ENCODE data around the gene TAF10.

The TAF10 gene

GRCh38 chr11:6588018-6588417 is 24.0 kb downstream of the TAF10 start:
- Histone ChIP-seq H3K4me1 (ENCODE audit: control insufficient read depth in 1 of 2, insufficient read depth in 2 of 2, low read length in 2 of 2) (no peaks in the 10 kb centered on the region), H4K8ac (ENCODE audit: low read depth, low read length) (no peak overlapping the region), H2AK5ac (ENCODE audit: low read length) (no peak overlapping the region), H3K4me3 (ENCODE audit: low read depth, low read length) (no peak overlapping the region), H2AFZ (ENCODE audit: insufficient read depth, low read length, poor library complexity) (no peak overlapping the region), H2BK120ac (ENCODE audit: insufficient read depth, low read length, poor library complexity) (no peak overlapping the region), H4K12ac (ENCODE audit: low read depth, low read length) (no peak overlapping the region), H3K23ac (ENCODE audit: low read length) (no peak overlapping the region), H3K14ac (ENCODE audit: low read length) (no peak overlapping the region), H3K18ac (ENCODE audit: low read length) (no peak overlapping the region), H2BK12ac (ENCODE audit: low read length) (no peak overlapping the region), H3K79me1 (ENCODE audit: low read length) (no peaks in the 10 kb centered on the region), H3K79me2 (ENCODE audit: control insufficient read depth, insufficient read depth, low read length, poor library complexity) (peaks cover 2% of the 10 kb centered on the region), H3K9me3 (ENCODE audit: insufficient read depth, low read depth, low read length) (no peaks in the 10 kb centered on the region), H3K36me3 (ENCODE audit: control insufficient read depth in 1 of 2, insufficient read depth in 2 of 2, low read length in 2 of 2) (no peaks in the 10 kb centered on the region), H3K27me3 (ENCODE audit: insufficient read depth, low read length) (no peaks in the 10 kb centered on the region), H3K27ac (ENCODE audit: low read depth, low read length) (no peak overlapping the region), H2BK5ac (ENCODE audit: low read depth, low read length, poor library complexity) (no peak overlapping the region), H3K4ac (ENCODE audit: low read depth, low read length) (no peak overlapping the region), H3K9ac (ENCODE audit: low read length) (no peak overlapping the region), H3K4me2 (ENCODE audit: low read length) (no peak overlapping the region), H4K91ac (ENCODE audit: low read depth, low read length) (no peak overlapping the region)
- DNase-seq = no peak
- WGBS (ENCODE audit: extremely low coverage, insufficient coverage, insufficient read length) = no CpG with 5 or more reads among the region's 1 CpG

GRCh38 chr11:6587360-6587953 is 24.6 kb downstream of the TAF10 start:
- Histone ChIP-seq H2BK12ac (ENCODE audit: low read length) (no peak overlapping the region), H4K91ac (ENCODE audit: low read depth, low read length) (no peak overlapping the region), H4K8ac (ENCODE audit: low read depth, low read length) (no peak overlapping the region), H3K14ac (ENCODE audit: low read length) (no peak overlapping the region), H3K79me1 (ENCODE audit: low read length) (no peaks in the 10 kb centered on the region), H3K18ac (ENCODE audit: low read length) (no peak overlapping the region), H3K4me2 (ENCODE audit: low read length) (no peak overlapping the region), H3K27me3 (ENCODE audit: insufficient read depth, low read length) (no peaks in the 10 kb centered on the region), H3K27ac (ENCODE audit: low read depth, low read length) (no peak overlapping the region), H3K23ac (ENCODE audit: low read length) (no peak overlapping the region), H2AK5ac (ENCODE audit: low read length) (no peak overlapping the region), H3K9me3 (ENCODE audit: insufficient read depth, low read depth, low read length) (no peaks in the 10 kb centered on the region), H3K36me3 (ENCODE audit: control insufficient read depth in 1 of 2, insufficient read depth in 2 of 2, low read length in 2 of 2) (no peaks in the 10 kb centered on the region), H3K79me2 (ENCODE audit: control insufficient read depth, insufficient read depth, low read length, poor library complexity) (peaks cover 2% of the 10 kb centered on the region), H4K12ac (ENCODE audit: low read depth, low read length) (no peak overlapping the region), H2AFZ (ENCODE audit: insufficient read depth, low read length, poor library complexity) (no peak overlapping the region), H3K4me3 (ENCODE audit: low read depth, low read length) (no peak overlapping the region), H2BK120ac (ENCODE audit: insufficient read depth, low read length, poor library complexity) (no peak overlapping the region), H2BK5ac (ENCODE audit: low read depth, low read length, poor library complexity) (no peak overlapping the region), H3K9ac (ENCODE audit: low read length) (no peak overlapping the region), H3K4ac (ENCODE audit: low read depth, low read length) (no peak overlapping the region), H3K4me1 (ENCODE audit: control insufficient read depth in 1 of 2, insufficient read depth in 2 of 2, low read length in 2 of 2) (no peaks in the 10 kb centered on the region)
- no peak for DNase-seq
- no CpG with 5 or more reads among the region's 11 CpGs for WGBS (ENCODE audit: extremely low coverage, insufficient coverage, insufficient read length)

- H3K79me2 ChIP-seq (ENCODE audit: control insufficient read depth, insufficient read depth, low read length, poor library complexity) = peaks cover 2% of the 10 kb centered on the region
- H3K23ac ChIP-seq (ENCODE audit: low read length) = no peak overlapping the region
- no peak overlapping the region for H4K8ac ChIP-seq (ENCODE audit: low read depth, low read length)
- WGBS (ENCODE audit: extremely low coverage, insufficient coverage, insufficient read length) = no CpG with 5 or more reads among the region's 25 CpGs
- no peaks in the 10 kb centered on the region for H3K79me1 ChIP-seq (ENCODE audit: low read length)
- no peak overlapping the region for H3K9ac ChIP-seq (ENCODE audit: low read length)
- no peak overlapping the region for H2AFZ ChIP-seq (ENCODE audit: insufficient read depth, low read length, poor library complexity)
- no peak overlapping the region for H3K18ac ChIP-seq (ENCODE audit: low read length)
- H3K4me1 ChIP-seq (ENCODE audit: control insufficient read depth in 1 of 2, insufficient read depth in 2 of 2, low read length in 2 of 2) = no peaks in the 10 kb centered on the region
- H2BK120ac ChIP-seq (ENCODE audit: insufficient read depth, low read length, poor library complexity) = no peak overlapping the region
- H4K91ac ChIP-seq (ENCODE audit: low read depth, low read length) = no peak overlapping the region
- H3K4ac ChIP-seq (ENCODE audit: low read depth, low read length) = no peak overlapping the region
- no peaks in the 10 kb centered on the region for H3K36me3 ChIP-seq (ENCODE audit: control insufficient read depth in 1 of 2, insufficient read depth in 2 of 2, low read length in 2 of 2)
- no peak overlapping the region for H2AK5ac ChIP-seq (ENCODE audit: low read length)
- H2BK12ac ChIP-seq (ENCODE audit: low read length) = no peak overlapping the region
- no peaks in the 10 kb centered on the region for H3K27me3 ChIP-seq (ENCODE audit: insufficient read depth, low read length)
- H2BK5ac ChIP-seq (ENCODE audit: low read depth, low read length, poor library complexity) = no peak overlapping the region
- H4K12ac ChIP-seq (ENCODE audit: low read depth, low read length) = no peak overlapping the region
- H3K4me3 ChIP-seq (ENCODE audit: low read depth, low read length) = no peak overlapping the region
- no peak overlapping the region for H3K14ac ChIP-seq (ENCODE audit: low read length)
- no peak overlapping the region for H3K4me2 ChIP-seq (ENCODE audit: low read length)
- H3K9me3 ChIP-seq (ENCODE audit: insufficient read depth, low read depth, low read length) = no peaks in the 10 kb centered on the region
- no peak for DNase-seq
- H3K27ac ChIP-seq (ENCODE audit: low read depth, low read length) = no peak overlapping the region
Measured at GRCh38 chr11:6586434-6587359, 25.3 kb downstream of the TAF10 start.

- Histone ChIP-seq H2AK5ac (ENCODE audit: low read length) (no peak overlapping the region), H3K4me1 (ENCODE audit: control insufficient read depth in 1 of 2, insufficient read depth in 2 of 2, low read length in 2 of 2) (no peaks in the 10 kb centered on the region), H3K27me3 (ENCODE audit: insufficient read depth, low read length) (no peaks in the 10 kb centered on the region), H3K4me2 (ENCODE audit: low read length) (no peak overlapping the region), H2AFZ (ENCODE audit: insufficient read depth, low read length, poor library complexity) (no peak overlapping the region), H4K8ac (ENCODE audit: low read depth, low read length) (no peak overlapping the region), H3K18ac (ENCODE audit: low read length) (no peak overlapping the region), H3K79me2 (ENCODE audit: control insufficient read depth, insufficient read depth, low read length, poor library complexity) (peaks cover 2% of the 10 kb centered on the region), H3K4ac (ENCODE audit: low read depth, low read length) (no peak overlapping the region), H3K9ac (ENCODE audit: low read length) (no peak overlapping the region), H2BK12ac (ENCODE audit: low read length) (no peak overlapping the region), H3K27ac (ENCODE audit: low read depth, low read length) (no peak overlapping the region), H3K9me3 (ENCODE audit: insufficient read depth, low read depth, low read length) (no peaks in the 10 kb centered on the region), H4K12ac (ENCODE audit: low read depth, low read length) (no peak overlapping the region), H3K4me3 (ENCODE audit: low read depth, low read length) (no peak overlapping the region), H4K91ac (ENCODE audit: low read depth, low read length) (no peak overlapping the region), H3K23ac (ENCODE audit: low read length) (no peak overlapping the region), H3K79me1 (ENCODE audit: low read length) (no peaks in the 10 kb centered on the region), H3K36me3 (ENCODE audit: control insufficient read depth in 1 of 2, insufficient read depth in 2 of 2, low read length in 2 of 2) (peaks cover 0 to 2% of the 10 kb centered on the region in 2 experiments), H3K14ac (ENCODE audit: low read length) (no peak overlapping the region), H2BK120ac (ENCODE audit: insufficient read depth, low read length, poor library complexity) (no peak overlapping the region), H2BK5ac (ENCODE audit: low read depth, low read length, poor library complexity) (no peak overlapping the region)
- no peak for DNase-seq
- no CpG with 5 or more reads among the region's 4 CpGs for WGBS (ENCODE audit: extremely low coverage, insufficient coverage, insufficient read length)
Measured at GRCh38 chr11:6584528-6584927, 27.5 kb downstream of the TAF10 start.

All from trophoblast cell (in vitro differentiated cells and primary cell).